GM21576 (cell line): ENCODE data around the gene PRPS1L1.

Experiments
- ATAC-seq: cut with Tn5 transposase; IDR thresholded peaks from one replicate; pipeline ENCODE4 v1.9.1; 2021; ENCODE audit warnings: mild to moderate bottlenecking, moderate library complexity; ENCODE audit not compliant: unreplicated experiment

PRPS1L1 gene

GRCh38 chr7:18016547-18017444 is 10.8 kb downstream of the PRPS1L1 start:
- no peak for ATAC-seq

GRCh38 chr7:18013936-18014335 is 13.7 kb downstream of the PRPS1L1 start:
- ATAC-seq = no peak

GRCh38 chr7:18004372-18004771 is 23.3 kb downstream of the PRPS1L1 start:
- no peak for ATAC-seq

- ATAC-seq = no peak
Observed at GRCh38 chr7:18003286-18003994, 24.2 kb downstream of the PRPS1L1 start.

- no peak for ATAC-seq
Observed at GRCh38 chr7:17998692-17999091, 29.0 kb downstream of the PRPS1L1 start.

- ATAC-seq = no peak
Observed at GRCh38 chr7:17996442-17997223, 31.0 kb downstream of the PRPS1L1 start.

- ATAC-seq = no peak
Observed at GRCh38 chr7:17996040-17996439, 31.6 kb downstream of the PRPS1L1 start.

GRCh38 chr7:17994079-17994850 is 33.4 kb downstream of the PRPS1L1 start:
- ATAC-seq = no peak

- ATAC-seq = no peak
Observed at GRCh38 chr7:17991866-17992648, 35.6 kb downstream of the PRPS1L1 start.

GRCh38 chr7:17990761-17991160 is 36.9 kb downstream of the PRPS1L1 start:
- ATAC-seq = no peak

GRCh38 chr7:17989546-17989945 is 38.1 kb downstream of the PRPS1L1 start:
- no peak for ATAC-seq

- no peak for ATAC-seq
Observed at GRCh38 chr7:17988858-17989257, 38.8 kb downstream of the PRPS1L1 start.

- no peak for ATAC-seq
Observed at GRCh38 chr7:17988141-17988540, 39.5 kb downstream of the PRPS1L1 start.

- ATAC-seq = no peak
Observed at GRCh38 chr7:17986851-17987250, 40.8 kb downstream of the PRPS1L1 start.

- no peak for ATAC-seq
Observed at GRCh38 chr7:17985473-17986239, 42.0 kb downstream of the PRPS1L1 start.

GRCh38 chr7:17984288-17984687 is 43.4 kb downstream of the PRPS1L1 start:
- ATAC-seq = no peak

GRCh38 chr7:17983221-17984062 is 44.2 kb downstream of the PRPS1L1 start:
- no peak for ATAC-seq

GRCh38 chr7:17976952-17977351 is 50.7 kb downstream of the PRPS1L1 start:
- no peak for ATAC-seq
